Measurements from ENCODE around the gene KIAA1191. TPM values are rescaled to one million over a fixed set of nuclear protein-coding genes. Genes with fewer than 3 reads are reported as not detected.

Gene KIAA1191
- total RNA-seq, 3 donors from 2014 or later, result 82.2 to 102 (median 90.7) TPM

DNA sequence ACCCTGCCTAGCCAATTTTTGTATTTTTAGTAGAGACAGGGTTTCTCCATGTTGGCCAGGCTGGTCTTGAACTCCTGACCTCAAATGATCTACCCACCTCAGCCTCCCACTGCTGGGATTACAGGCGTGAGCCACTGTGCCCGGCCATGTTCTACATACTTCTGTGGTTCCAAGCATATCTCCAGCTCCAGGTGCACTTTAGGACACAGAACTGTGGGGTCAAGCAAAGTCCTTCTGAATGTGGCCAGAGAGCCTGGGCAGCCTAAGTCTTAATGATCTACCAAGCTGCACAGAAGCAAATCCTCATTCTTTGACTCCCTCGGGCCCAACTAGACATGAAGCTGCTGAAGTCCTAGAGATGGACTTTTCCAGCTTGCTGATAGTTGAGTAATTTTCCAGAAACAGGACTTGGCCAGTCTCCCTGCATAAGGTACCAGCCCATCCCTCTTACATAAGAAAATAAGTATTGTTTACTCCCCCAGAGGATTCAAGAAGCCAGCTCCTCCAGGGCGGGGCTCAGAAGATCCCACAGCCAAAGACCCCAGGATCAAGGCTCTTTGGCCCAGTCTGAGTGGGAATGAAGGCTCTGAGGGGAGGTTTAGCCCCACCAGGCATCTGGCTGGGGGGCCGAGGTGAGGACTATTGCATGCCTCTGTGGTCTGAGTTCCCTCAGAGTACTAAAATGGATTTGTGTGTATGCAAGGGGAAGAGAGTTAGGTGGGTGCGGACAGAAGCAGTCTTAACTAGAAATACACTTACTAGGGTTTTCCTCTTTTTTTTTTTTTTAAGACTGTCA is 46.1 kb upstream of the KIAA1191 start:
- Histone ChIP-seq H3K27ac (no peak overlapping the region), H3K36me3 (no peaks in the 10 kb centered on the region), H3K4me3 (no peak overlapping the region), H3K27me3 (no peaks in the 10 kb centered on the region), H3K4me1 (no peaks in the 10 kb centered on the region), H3K9me3 (no peaks in the 10 kb centered on the region)
- TF ChIP-seq POLR2AphosphoS5 (IDR thresholded peaks at IDR 0.05) (no peak), POLR2A (IDR thresholded peaks at IDR 0.05) (no peak)
- TF ChIP-seq, protein P1, sequence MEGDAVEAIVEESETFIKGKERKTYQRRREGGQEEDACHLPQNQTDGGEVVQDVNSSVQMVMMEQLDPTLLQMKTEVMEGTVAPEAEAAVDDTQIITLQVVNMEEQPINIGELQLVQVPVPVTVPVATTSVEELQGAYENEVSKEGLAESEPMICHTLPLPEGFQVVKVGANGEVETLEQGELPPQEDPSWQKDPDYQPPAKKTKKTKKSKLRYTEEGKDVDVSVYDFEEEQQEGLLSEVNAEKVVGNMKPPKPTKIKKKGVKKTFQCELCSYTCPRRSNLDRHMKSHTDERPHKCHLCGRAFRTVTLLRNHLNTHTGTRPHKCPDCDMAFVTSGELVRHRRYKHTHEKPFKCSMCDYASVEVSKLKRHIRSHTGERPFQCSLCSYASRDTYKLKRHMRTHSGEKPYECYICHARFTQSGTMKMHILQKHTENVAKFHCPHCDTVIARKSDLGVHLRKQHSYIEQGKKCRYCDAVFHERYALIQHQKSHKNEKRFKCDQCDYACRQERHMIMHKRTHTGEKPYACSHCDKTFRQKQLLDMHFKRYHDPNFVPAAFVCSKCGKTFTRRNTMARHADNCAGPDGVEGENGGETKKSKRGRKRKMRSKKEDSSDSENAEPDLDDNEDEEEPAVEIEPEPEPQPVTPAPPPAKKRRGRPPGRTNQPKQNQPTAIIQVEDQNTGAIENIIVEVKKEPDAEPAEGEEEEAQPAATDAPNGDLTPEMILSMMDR (IDR thresholded peaks at IDR 0.05), result no peak
- intact Hi-C loops (cut with DNase I; ENCODE audit: low total_unique reads), result loop anchor here (1.0 kb wide), 1 partner anchor 32 kb away; no protein-coding TSS in a partner anchor
- no peak for DNase-seq (ENCODE audit: low spot score in 2 of 2)

DNA sequence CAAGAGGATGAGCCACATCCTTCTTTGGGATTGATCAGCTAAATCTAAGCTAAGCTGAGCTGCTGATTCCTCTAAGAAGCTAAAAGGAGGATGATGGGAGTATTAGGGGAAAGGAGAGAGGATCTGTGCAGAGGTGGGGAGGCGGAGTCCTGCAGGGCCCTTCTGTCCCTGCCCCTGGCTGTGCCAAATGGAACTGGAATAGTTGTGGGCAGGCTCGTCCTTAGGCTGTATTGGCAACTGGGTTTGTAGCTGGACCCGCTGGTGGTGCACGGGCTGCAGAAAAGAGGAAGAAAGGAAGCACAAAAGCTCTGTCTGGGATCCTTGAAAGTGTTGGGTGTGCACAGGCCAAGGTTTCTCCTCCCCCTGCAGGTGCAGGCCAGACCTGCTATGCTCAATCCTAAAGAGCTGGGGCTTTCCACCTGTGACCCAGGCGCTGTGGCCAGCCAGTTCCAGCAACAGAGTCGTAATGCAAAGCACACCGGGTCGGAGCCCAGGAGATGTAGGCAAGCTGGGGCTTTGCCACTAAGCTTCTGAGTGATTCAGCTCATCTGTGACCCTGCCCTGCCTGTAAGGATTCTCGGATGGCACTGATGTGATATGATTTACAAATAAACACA is 45.0 kb upstream of the KIAA1191 start:
- Histone ChIP-seq H3K27ac (no peak overlapping the region), H3K27me3 (no peaks in the 10 kb centered on the region), H3K4me3 (no peak overlapping the region), H3K36me3 (no peaks in the 10 kb centered on the region), H3K9me3 (no peaks in the 10 kb centered on the region), H3K4me1 (no peaks in the 10 kb centered on the region)
- no peak for DNase-seq (ENCODE audit: low spot score in 2 of 2)
- TF ChIP-seq POLR2A (IDR thresholded peaks at IDR 0.05) (no peak), POLR2AphosphoS5 (IDR thresholded peaks at IDR 0.05) (no peak)
- TF ChIP-seq, protein P1 (IDR thresholded peaks at IDR 0.05), result no peak
- intact Hi-C loops (cut with DNase I; ENCODE audit: low total_unique reads), result no loop called here

DNA sequence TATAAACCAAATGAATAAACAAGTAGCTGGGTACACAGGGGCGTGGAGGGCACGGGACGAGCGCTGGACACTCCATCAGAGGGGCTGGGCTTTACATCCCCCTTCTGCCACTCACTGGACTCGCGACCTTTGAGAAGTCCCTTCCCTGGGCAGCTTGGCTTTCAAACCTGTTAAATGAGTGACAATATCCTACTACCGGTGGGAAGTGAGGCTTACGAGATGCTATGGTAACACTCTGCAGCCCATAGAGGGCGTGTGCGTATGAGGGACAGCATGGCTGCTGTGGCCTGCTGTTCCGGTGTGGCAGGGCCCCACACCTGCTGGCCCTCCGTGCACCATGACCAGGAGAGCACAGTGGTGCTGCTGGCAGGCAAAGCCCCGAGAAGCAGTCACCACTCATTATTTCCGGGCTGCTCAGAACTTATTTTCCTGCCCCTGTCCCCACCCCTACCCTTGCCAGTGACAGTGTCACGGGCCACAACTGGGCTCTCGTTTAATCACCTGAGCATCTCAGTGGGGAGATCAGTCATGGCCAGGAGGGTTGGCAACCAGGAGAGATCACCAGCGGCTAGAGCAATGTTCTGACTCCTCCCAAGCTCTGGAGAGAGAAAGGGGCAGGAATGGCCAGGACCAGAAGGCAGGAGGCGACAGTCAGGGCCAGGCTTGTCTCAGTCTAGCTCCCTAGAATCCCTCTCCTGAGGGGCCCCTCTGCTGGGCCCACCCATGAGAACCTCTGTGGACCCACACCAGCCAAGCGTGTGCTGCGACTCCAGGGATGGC is 44.3 kb upstream of the KIAA1191 start:
- TF ChIP-seq POLR2A (IDR thresholded peaks at IDR 0.05) (no peak), POLR2AphosphoS5 (IDR thresholded peaks at IDR 0.05) (no peak)
- TF ChIP-seq, protein P1 (IDR thresholded peaks at IDR 0.05), result no peak
- Histone ChIP-seq H3K27ac (no peak overlapping the region), H3K27me3 (no peaks in the 10 kb centered on the region), H3K4me1 (no peaks in the 10 kb centered on the region), H3K4me3 (no peak overlapping the region), H3K36me3 (no peaks in the 10 kb centered on the region), H3K9me3 (no peaks in the 10 kb centered on the region)
- intact Hi-C loops (cut with DNase I; ENCODE audit: low total_unique reads), result no loop called here
- DNase-seq (ENCODE audit: low spot score in 2 of 2), result no peak

DNA sequence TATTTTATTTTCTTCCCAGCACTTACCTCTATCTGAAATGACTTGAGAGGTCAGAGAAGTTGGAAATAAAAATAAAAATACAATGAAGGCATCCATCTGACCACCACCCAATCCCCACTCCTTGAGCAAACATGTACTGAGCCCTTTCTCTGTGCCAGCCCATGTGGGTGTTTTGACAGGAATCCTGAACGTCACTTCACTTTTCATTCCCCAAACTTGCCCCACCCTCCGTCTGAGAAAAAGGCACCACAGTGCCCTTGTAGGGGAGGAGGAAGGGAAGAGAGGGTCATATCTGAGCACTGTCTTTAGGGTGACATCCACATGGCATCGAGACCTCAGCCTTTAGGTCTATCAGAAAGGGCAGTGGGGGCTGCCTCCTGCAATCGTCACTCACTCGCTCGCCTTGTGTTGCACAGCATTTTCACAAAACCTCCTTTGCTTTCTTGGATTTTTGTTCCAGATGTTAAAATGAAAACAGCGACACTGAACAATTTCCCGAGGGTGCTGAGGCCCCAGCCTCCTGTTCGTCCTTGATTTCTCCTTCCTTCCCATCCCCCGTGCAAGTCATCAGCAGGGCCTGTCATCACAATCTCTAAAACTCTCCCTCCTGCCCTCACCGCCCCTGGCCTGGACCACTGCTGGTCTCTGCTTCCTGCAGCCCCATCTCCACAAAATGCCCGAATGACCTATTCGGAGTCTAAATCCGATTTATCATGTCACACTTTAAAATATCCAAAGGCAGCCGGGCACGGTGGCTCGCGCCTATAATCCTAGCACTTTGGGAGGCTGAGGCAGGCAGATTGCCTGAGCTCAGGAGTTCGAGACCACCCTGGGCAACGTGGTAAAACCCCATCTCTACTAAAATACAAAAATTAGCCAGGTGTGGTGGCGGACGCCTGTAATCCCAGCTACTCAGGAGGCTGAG is 40.0 kb upstream of the KIAA1191 start:
- DNase-seq (ENCODE audit: low spot score in 2 of 2), result no peak
- Histone ChIP-seq H3K36me3 (no peaks in the 10 kb centered on the region), H3K9me3 (no peaks in the 10 kb centered on the region), H3K4me1 (no peaks in the 10 kb centered on the region), H3K4me3 (no peak overlapping the region), H3K27ac (no peak overlapping the region), H3K27me3 (no peaks in the 10 kb centered on the region)
- intact Hi-C loops (cut with DNase I; ENCODE audit: low total_unique reads), result no loop called here
- TF ChIP-seq, protein P1 (IDR thresholded peaks at IDR 0.05), result no peak
- TF ChIP-seq POLR2A (IDR thresholded peaks at IDR 0.05) (no peak), POLR2AphosphoS5 (IDR thresholded peaks at IDR 0.05) (no peak)

Data from breast epithelium (tissue), 4 donors.